Ovary (tissue), 3 donors: Measurements from ENCODE around the gene TNS1.

Source experiments
- CTCF ChIP-seq, 3 donors: fragments of 450-650 bp in 2 of 3; fragments of 200-600 bp in 1 of 3; IDR thresholded peaks; one replicate each; pipeline versions ENCODE4 v1.5.1 to v1.8.0; 2016 to 2022; ENCODE audit warnings: antibody characterized with exemption in 3 of 3, mild to moderate bottlenecking in 1 of 3
- POLR2A ChIP-seq: fragments of 450-650 bp; IDR thresholded peaks from one replicate; pipeline ENCODE4 v1.6.1; 2017; ENCODE audit warnings: antibody characterized with exemption, mild to moderate bottlenecking, moderate library complexity
- donor health status: DM: no; HTN: no; CAD: no.

- TF ChIP-seq CTCF (IDR thresholded peaks at IDR 0.05) (no peak), POLR2A (no peak)
These were observed 38.7 kb upstream of the TNS1 start for GRCh38 chr2:218041302-218042168.
